HepG2 (cell line): ENCODE data around the gene TWNK. TPM values are rescaled to one million over a fixed set of nuclear protein-coding genes. Genes with fewer than 3 reads are reported as not detected.
A peak's percentile ranks its signal among the peaks of the same experiment; 100 is the strongest.

Experiments used
- BRCA1 ChIP-seq: sonication (generic); formaldehyde crosslinking; IDR thresholded peaks from 2 replicates; pipeline ENCODE4 v1.4.0; 2020; ENCODE audit warnings: missing genetic modification reagents
- DMAP1 ChIP-seq: IDR thresholded peaks from 2 replicates; pipeline ENCODE4 v1.6.1; 2016
- FOXP1 ChIP-seq, 2 experiments: fragments of 450-650 bp in 1 of 2; IDR thresholded peaks; 2 replicates each; pipeline ENCODE4 v1.6.1; 2017 to 2018; ENCODE audit warnings: antibody characterized with exemption in 1 of 2
- GPN1 ChIP-seq: sonication (generic); formaldehyde crosslinking; IDR thresholded peaks from 2 replicates; pipeline ENCODE4 v1.5.1; 2020; ENCODE audit warnings: missing genetic modification reagents, borderline replicate concordance
- HHEX ChIP-seq: IDR thresholded peaks from 2 replicates; pipeline ENCODE4 v1.6.1; 2016; ENCODE audit warnings: control low read depth
- HIC2 ChIP-seq: sonication (generic); formaldehyde crosslinking; IDR thresholded peaks from 2 replicates; pipeline ENCODE4 v1.9.0; 2022; ENCODE audit warnings: low read depth, missing genetic modification reagents
- MEIS2 ChIP-seq: sonication (generic); formaldehyde crosslinking; IDR thresholded peaks from 2 replicates; pipeline ENCODE4 v1.9.0; 2021; ENCODE audit warnings: mild to moderate bottlenecking, missing genetic modification reagents
- PLRG1 ChIP-seq: fragments of 450-650 bp; conservative IDR thresholded peaks from 2 replicates; pipeline ENCODE4 v1.6.1; 2016
- RFX5 ChIP-seq: IDR thresholded peaks from 2 replicates; pipeline ENCODE4 v1.6.1; 2011; ENCODE audit warnings: low read depth, low read length, improper control_type of control experiment
- RFXANK ChIP-seq: IDR thresholded peaks from 2 replicates; pipeline ENCODE4 v1.6.1; 2016
- TEAD2 ChIP-seq: sonication (generic); formaldehyde crosslinking; IDR thresholded peaks from 2 replicates; pipeline ENCODE4 v1.9.0; 2021; ENCODE audit warnings: missing genetic modification reagents
- TOE1 ChIP-seq: sonication (generic); formaldehyde crosslinking; IDR thresholded peaks from 2 replicates; pipeline ENCODE4 v1.4.0; 2020; ENCODE audit warnings: mild to moderate bottlenecking, missing genetic modification reagents
- YEATS2 ChIP-seq: sonication (generic); formaldehyde crosslinking; IDR thresholded peaks from 2 replicates; pipeline ENCODE4 v1.4.0; 2020; ENCODE audit warnings: missing genetic modification reagents, borderline replicate concordance
- ZNF253 ChIP-seq: sonication (generic); formaldehyde crosslinking; IDR thresholded peaks from 2 replicates; pipeline ENCODE4 v1.8.0; 2022; ENCODE audit warnings: mild to moderate bottlenecking, missing genetic modification reagents, borderline replicate concordance
- ZNF280B ChIP-seq: sonication (generic); formaldehyde crosslinking; IDR thresholded peaks from 2 replicates; pipeline ENCODE4 v1.5.0; 2020; ENCODE audit warnings: missing genetic modification reagents, mild to moderate bottlenecking, borderline replicate concordance
- ZNF326 ChIP-seq: sonication (generic); formaldehyde crosslinking; IDR thresholded peaks from 2 replicates; pipeline ENCODE4 v1.4.0; 2020; ENCODE audit warnings: missing genetic modification reagents, borderline replicate concordance
- ZNF441 ChIP-seq: sonication (generic); formaldehyde crosslinking; IDR thresholded peaks from 2 replicates; pipeline ENCODE4 v1.7.0; 2021; ENCODE audit warnings: missing genetic modification reagents, borderline replicate concordance
- ZNF552 ChIP-seq: sonication (generic); formaldehyde crosslinking; IDR thresholded peaks from 2 replicates; pipeline ENCODE4 v1.9.0; 2022; ENCODE audit warnings: missing genetic modification reagents, mild to moderate bottlenecking, borderline replicate concordance
- ZNF557 ChIP-seq: sonication (generic); formaldehyde crosslinking; IDR thresholded peaks from 2 replicates; pipeline ENCODE4 v1.4.0; 2020; ENCODE audit warnings: missing genetic modification reagents
- ZNF597 ChIP-seq: sonication (generic); formaldehyde crosslinking; IDR thresholded peaks from 2 replicates; pipeline ENCODE4 v1.5.0; 2020; ENCODE audit warnings: missing genetic modification reagents
- ZNF749 ChIP-seq: sonication (generic); formaldehyde crosslinking; IDR thresholded peaks from 2 replicates; pipeline ENCODE4 v1.8.0; 2022; ENCODE audit warnings: mild to moderate bottlenecking, missing genetic modification reagents, moderate library complexity, borderline replicate concordance
- ZNF775 ChIP-seq: sonication (generic); formaldehyde crosslinking; IDR thresholded peaks from 2 replicates; pipeline ENCODE4 v1.4.0; 2020; ENCODE audit warnings: missing genetic modification reagents, mild to moderate bottlenecking, moderate library complexity, borderline replicate concordance
- ZNF841 ChIP-seq: sonication (generic); formaldehyde crosslinking; IDR thresholded peaks from 2 replicates; pipeline ENCODE4 v1.8.1; 2023; ENCODE audit warnings: missing genetic modification reagents, borderline replicate concordance
- ZNF879 ChIP-seq: sonication (generic); formaldehyde crosslinking; IDR thresholded peaks from 2 replicates; pipeline ENCODE4 v1.8.1; 2023; ENCODE audit warnings: missing genetic modification reagents
- ZNF891 ChIP-seq: sonication (generic); formaldehyde crosslinking; IDR thresholded peaks from 2 replicates; pipeline ENCODE4 v1.5.0; 2020; ENCODE audit warnings: mild to moderate bottlenecking, missing genetic modification reagents
- polyA plus RNA-seq, 8 experiments: library from polyadenylated mRNA; depleted of rRNA in 3 of 8; stranded (reverse) in 7 of 8; unstranded in 1 of 8; fragments of >200 nt; fragmentation: Illumina TruSeq in 4 of 8; extraction: Trizol in 4 of 8; gene quantifications; 2 replicates each; pipeline versions ENCODE4 v1.2.1 to v1.2.3, GENCODE V29; 2011 to 2016; ENCODE audit warnings: low read depth in 4 of 8, missing spikeins in 1 of 8, mixed read lengths in 1 of 8; ENCODE audit not compliant: insufficient read depth in 1 of 8
- total RNA-seq, 5 experiments: library from RNA; depleted of rRNA; stranded (reverse); fragments of >200 nt; fragmentation: Illumina TruSeq; extraction: Trizol; gene quantifications; 2 replicates each; pipeline ENCODE4 v1.2.3, GENCODE V29; 2016; ENCODE audit warnings: low read depth in 1 of 5

Gene TWNK
- total and polyA plus RNA-seq, 2 of the 13 experiments (the other 11 are each of a cell fraction or from before 2014, with no cell fraction given), result 10.7 to 16.5 TPM

- TF ChIP-seq BRCA1 (CRISPR knock-in tag) (no peak), HHEX (CRISPR knock-in tag) (no peak), ZNF552 (CRISPR knock-in tag) (no peak), HIC2 (no peak), RFXANK (CRISPR knock-in tag) (no peak), YEATS2 (CRISPR knock-in tag) (0 out of 2 replicates have a peak, but pooled peaks have one; percentile 53), TOE1 (CRISPR knock-in tag) (no peak), ZNF879 (no peak), ZNF597 (CRISPR knock-in tag) (no peak), PLRG1 (no peak), DMAP1 (CRISPR knock-in tag) (no peak), ZNF841 (CRISPR knock-in tag) (no peak), ZNF326 (CRISPR knock-in tag) (no peak), ZNF891 (CRISPR knock-in tag) (0 out of 2 replicates have a peak, but pooled peaks have one; percentile 34), TEAD2 (CRISPR knock-in tag) (no peak), ZNF749 (no peak), ZNF280B (CRISPR knock-in tag) (peak; percentile 52; the same call in 1 of the 2 replicates), RFX5 (no peak), ZNF557 (no peak), MEIS2 (CRISPR knock-in tag) (peak; percentile 77; the same call in 1 of the 2 replicates), GPN1 (no peak), ZNF775 (CRISPR knock-in tag) (no peak), ZNF253 (CRISPR knock-in tag) (no peak), FOXP1 (IDR thresholded peaks at IDR 0.05) (no peak), FOXP1 (CRISPR knock-in tag; IDR thresholded peaks at IDR 0.05) (no peak), ZNF441 (CRISPR knock-in tag) (peak; percentile 96)
These were observed 55.5 kb downstream of the TWNK start (continued) for GRCh38 chr10:101042667-101043362.
